H1 (cell line): ENCODE measurements around the gene IFT25. TPM values are rescaled to one million over a fixed set of nuclear protein-coding genes. Genes with fewer than 3 reads are reported as not detected.

Experiments used
- CTCF ChIA-PET: fragments of 300-600 bp; sonication (Branson Sonifier 250); formaldehyde crosslinking; loops from one replicate; lab custom pipeline; 2021; ENCODE audit not compliant: partially characterized antibody; lab: Charles Lee
- POLR2A ChIA-PET: fragments of 300-600 bp; sonication (Branson Sonifier 250); formaldehyde crosslinking; loops from one replicate; lab custom pipeline; 2021; ENCODE audit warnings: inconsistent platforms; ENCODE audit not compliant: partially characterized antibody; lab: Charles Lee
- DNase-seq, 2 experiments: peaks; one replicate each; pipeline versions ENCODE4 v3.0.0 to v3.0.0-alpha.2; 2010 to 2022; ENCODE audit warnings: low spot score in 2 of 2, low read depth in 1 of 2, mixed read lengths in 1 of 2
- FAIRE-seq: peaks from 2 replicates; lab custom pipeline; 2011; peaks lifted over from hg19 to GRCh38; lab: Jason Lieb, UNC
- H2AFZ ChIP-seq: 2 replicates; pipeline ENCODE4 v1.8.1; 2012; ENCODE audit warnings: low read length, inconsistent platforms
- H2AK5ac ChIP-seq: 2 replicates; pipeline ENCODE4 v1.6.1; 2013; ENCODE audit warnings: low read depth, low read length
- H2BK120ac ChIP-seq: replicated peaks from 2 replicates; pipeline ENCODE3; 2013; ENCODE audit warnings: low read depth, low read length, inconsistent platforms
- H2BK12ac ChIP-seq: 2 replicates; pipeline ENCODE4 v1.6.1; 2013; ENCODE audit warnings: low read depth, low read length
- H2BK15ac ChIP-seq: 2 replicates; pipeline ENCODE4 v1.6.1; 2013; ENCODE audit warnings: low read length
- H2BK20ac ChIP-seq: 2 replicates; pipeline ENCODE4 v1.6.1; 2013; ENCODE audit warnings: low read length
- H2BK5ac ChIP-seq: 2 replicates; pipeline ENCODE4 v1.6.1; 2013; ENCODE audit warnings: low read depth, low read length
- H3K14ac ChIP-seq: 2 replicates; pipeline ENCODE4 v1.6.1; 2013; ENCODE audit warnings: inconsistent platforms; ENCODE audit not compliant: insufficient read length
- H3K18ac ChIP-seq: 2 replicates; pipeline ENCODE4 v1.6.1; 2013; ENCODE audit warnings: low read length; ENCODE audit errors: extremely low read depth
- H3K23ac ChIP-seq: 2 replicates; pipeline ENCODE4 v1.6.1; 2013; ENCODE audit warnings: inconsistent platforms; ENCODE audit not compliant: insufficient read length
- H3K23me2 ChIP-seq: 2 replicates; pipeline ENCODE4 v1.6.1; 2013; ENCODE audit warnings: low read depth, low read length
- H3K27ac ChIP-seq: 2 replicates; pipeline ENCODE4 v1.6.1; 2011; ENCODE audit warnings: low read depth, low read length, inconsistent platforms
- H3K27me3 ChIP-seq, 4 experiments: replicated peaks in 1 of 4; 1 replicate in 1 of 4; 2 replicates in 3 of 4; pipeline versions ENCODE4 v1.6.1 to v1.8.1; 2011 to 2013; ENCODE audit warnings: low read length in 3 of 4, mild to moderate bottlenecking in 3 of 4, inconsistent platforms in 2 of 4, mixed read lengths in 2 of 4, moderate library complexity in 1 of 4; ENCODE audit not compliant: control insufficient read depth in 3 of 4, insufficient read depth in 3 of 4; ENCODE audit errors: extremely low read depth in 1 of 4
- H3K36me3 ChIP-seq, 4 experiments: 2 replicates each; pipeline versions ENCODE4 v1.6.1 to v1.8.1; 2011 to 2013; ENCODE audit warnings: mild to moderate bottlenecking in 4 of 4, low read length in 3 of 4, moderate library complexity in 2 of 4, control low read depth in 1 of 4, inconsistent platforms in 1 of 4; ENCODE audit not compliant: insufficient read depth in 4 of 4, control insufficient read depth in 2 of 4
- H3K4ac ChIP-seq: replicated peaks from 2 replicates; pipeline ENCODE3; 2013; ENCODE audit warnings: low read length, low read depth, mixed read lengths, inconsistent platforms; ENCODE audit not compliant: insufficient read length
- H3K4me1 ChIP-seq, 4 experiments: replicated peaks in 1 of 4; 1 replicate in 1 of 4; 2 replicates in 3 of 4; pipeline versions ENCODE4 v1.6.1 to v1.8.1; 2011 to 2013; ENCODE audit warnings: low read length in 3 of 4, inconsistent platforms in 2 of 4, mixed read lengths in 1 of 4; ENCODE audit not compliant: insufficient read depth in 4 of 4, control insufficient read depth in 3 of 4
- H3K4me2 ChIP-seq, 2 experiments: 2 replicates each; pipeline versions ENCODE4 v1.6.1 to v1.8.1; 2011 to 2013; ENCODE audit warnings: low read depth in 2 of 2, low read length in 2 of 2, control low read depth in 1 of 2, inconsistent platforms in 1 of 2, mild to moderate bottlenecking in 1 of 2; ENCODE audit not compliant: insufficient read depth in 1 of 2
- H3K4me3 ChIP-seq, 4 experiments: fragments of 200-600, 300-600 bp in 1 of 4; sonication (generic), shearing (Covaris generic), sonication (Bioruptor Twin) in 1 of 4; 2 replicates each; pipeline versions ENCODE4 v1.5.1 to v1.8.1; 2011 to 2016; ENCODE audit warnings: low read length in 4 of 4, low read depth in 3 of 4, control low read depth in 2 of 4, inconsistent platforms in 2 of 4, mild to moderate bottlenecking in 2 of 4, mixed read lengths in 1 of 4, moderate library complexity in 1 of 4; ENCODE audit not compliant: insufficient read depth in 2 of 4; ENCODE audit errors: extremely low read depth in 1 of 4
- H3K56ac ChIP-seq: replicated peaks from 2 replicates; pipeline ENCODE3; 2013; ENCODE audit warnings: low read depth, mild to moderate bottlenecking, mixed read lengths, low read length, inconsistent platforms; ENCODE audit not compliant: insufficient read length
- H3K79me1 ChIP-seq: 2 replicates; pipeline ENCODE4 v1.6.1; 2013; ENCODE audit warnings: low read depth, low read length, control low read depth
- H3K79me2 ChIP-seq, 2 experiments: 2 replicates each; pipeline versions ENCODE4 v1.6.1 to v1.8.1; 2012 to 2013; ENCODE audit warnings: low read length in 2 of 2, mild to moderate bottlenecking in 2 of 2, inconsistent platforms in 1 of 2; ENCODE audit not compliant: insufficient read depth in 2 of 2, control insufficient read depth in 1 of 2
- H3K9ac ChIP-seq, 4 experiments: replicated peaks in 1 of 4; 1 replicate in 1 of 4; 2 replicates in 3 of 4; pipeline versions ENCODE4 v1.6.1 to v1.8.1; 2011 to 2013; ENCODE audit warnings: low read depth in 3 of 4, low read length in 3 of 4, control low read depth in 2 of 4, mild to moderate bottlenecking in 2 of 4, moderate library complexity in 2 of 4, inconsistent platforms in 1 of 4; ENCODE audit errors: extremely low read depth in 1 of 4
- H3K9me3 ChIP-seq, 2 experiments: 2 replicates each; pipeline versions ENCODE4 v1.6.1 to v1.8.1; 2012 to 2013; ENCODE audit warnings: mild to moderate bottlenecking in 2 of 2, moderate library complexity in 2 of 2, control low read depth in 1 of 2, inconsistent platforms in 1 of 2, low read depth in 1 of 2, low read length in 1 of 2, mixed read lengths in 1 of 2; ENCODE audit not compliant: insufficient read depth in 2 of 2
- H4K20me1 ChIP-seq, 2 experiments: replicated peaks in 1 of 2; 2 replicates each; pipeline versions ENCODE3 to v1.8.1; 2011 to 2013; ENCODE audit warnings: inconsistent platforms in 2 of 2, low read length in 2 of 2, mild to moderate bottlenecking in 1 of 2; ENCODE audit not compliant: insufficient read depth in 2 of 2, control insufficient read depth in 1 of 2
- H4K5ac ChIP-seq: 2 replicates; pipeline ENCODE4 v1.6.1; 2013; ENCODE audit warnings: low read length, low read depth, mixed read lengths, inconsistent platforms; ENCODE audit not compliant: insufficient read length
- H4K8ac ChIP-seq: 2 replicates; pipeline ENCODE4 v1.8.0; 2013; ENCODE audit warnings: mild to moderate bottlenecking, moderate library complexity, low read length, inconsistent platforms; ENCODE audit not compliant: insufficient read depth; ENCODE audit errors: extremely low read depth
- H4K91ac ChIP-seq: replicated peaks from 2 replicates; pipeline ENCODE3; 2013; ENCODE audit warnings: low read length, mixed read lengths, inconsistent platforms; ENCODE audit not compliant: insufficient read length
- CTCF ChIP-seq, 3 experiments: IDR thresholded peaks; 1 replicate in 2 of 3; 2 replicates in 1 of 3; pipeline versions ENCODE4 v1.5.1 to v1.6.1; 2011; ENCODE audit warnings: low read length in 3 of 3, mild to moderate bottlenecking in 3 of 3, inconsistent platforms in 2 of 3, low read depth in 1 of 3, moderate library complexity in 1 of 3; ENCODE audit not compliant: insufficient read depth in 1 of 3; ENCODE audit errors: control extremely low read depth in 1 of 3
- JUND ChIP-seq: IDR thresholded peaks from 2 replicates; pipeline ENCODE4 v1.6.1; 2011; ENCODE audit warnings: mild to moderate bottlenecking, improper control_type of control experiment, low read length
- RXRA ChIP-seq: IDR thresholded peaks from 2 replicates; pipeline ENCODE4 v1.6.1; 2011; ENCODE audit warnings: low read depth, mild to moderate bottlenecking, low read length, moderate library complexity; ENCODE audit not compliant: insufficient read depth
- SAP30 ChIP-seq: fragments of 300-600 bp; sonication (generic); IDR thresholded peaks from 2 replicates; pipeline ENCODE4 v1.7.1; 2012; ENCODE audit warnings: low read length, moderate library complexity, mild to moderate bottlenecking, inconsistent platforms; ENCODE audit not compliant: insufficient read depth, insufficient replicate concordance
- TCF12 ChIP-seq: IDR thresholded peaks from 2 replicates; pipeline ENCODE4 v1.6.1; 2011; ENCODE audit warnings: low read depth, mild to moderate bottlenecking, low read length
- WGBS, 2 experiments: shearing (Covaris generic) in 1 of 2; methylation state at CpG; one replicate each; pipeline versions ENCODE4 v1.1.6 to v1.1.7; 2013 to 2015; ENCODE audit warnings: low lambda C conversion rate in 2 of 2, mixed read lengths in 2 of 2, inconsistent platforms in 1 of 2, low coverage in 1 of 2, missing lambda C conversion rate in 1 of 2; ENCODE audit not compliant: insufficient replicate concordance in 2 of 2, insufficient coverage in 1 of 2, insufficient read length in 1 of 2; ENCODE audit errors: extremely low coverage in 1 of 2, missing lambda C conversion rate in 1 of 2; 5-methylcytosine and 5-hydroxymethylcytosine counted together
- polyA plus RNA-seq, 7 experiments: library from polyadenylated mRNA; depleted of rRNA in 3 of 7; stranded (reverse) in 5 of 7; unstranded in 2 of 7; fragments of >200 nt in 5 of 7; fragments of 200-250 nt in 2 of 7; gene quantifications; 1 replicate in 5 of 7; 2 replicates in 1 of 7; 4 replicates in 1 of 7; pipeline versions ENCODE4 v1.2.1 to v1.2.3, GENCODE V29; 2011 to 2013; ENCODE audit warnings: missing spikeins in 2 of 7, mixed read lengths in 2 of 7
- total RNA-seq: library from RNA; stranded (reverse); fragmentation: NEBNext Ultra II Directional; extraction: Animal tissue kit (Norgen Biotek cat#: 25700); gene quantifications from 2 replicates; pipeline ENCODE4 v1.2.1, GENCODE V29; 2021

Gene IFT25
- total and polyA plus RNA-seq, 2 of the 8 experiments (the other 6 are each of a cell fraction or from before 2014, with no cell fraction given), result 15.0 to 36.3 TPM

- no peak overlapping the region for H3K4ac ChIP-seq
- no peak for FAIRE-seq
Measured at GRCh38 chr1:53936430-53936829, 9.1 kb downstream of the IFT25 start.

More at GRCh38 chr1:53936430-53936829, 9.1 kb downstream of the IFT25 start:
- Histone ChIP-seq H3K27me3 (no peaks in the 10 kb centered on the region), H3K56ac (no peak overlapping the region), H3K9me3 (peaks cover 9 to 13% of the 10 kb centered on the region in 2 experiments), H3K14ac (no peak overlapping the region), H3K9ac (no peak overlapping the region), H2BK120ac (no peak overlapping the region), H2BK5ac (no peak overlapping the region), H2BK12ac (no peak overlapping the region), H3K4me3 (no peak overlapping the region), H3K4me1 (no peaks in the 10 kb centered on the region), H3K18ac (no peak overlapping the region), H3K79me1 (no peaks in the 10 kb centered on the region), H3K79me2 (no peaks in the 10 kb centered on the region), H2AFZ (no peak overlapping the region), H2AK5ac (no peak overlapping the region), H2BK20ac (no peak overlapping the region), H3K36me3 (peaks cover 0 to 11% (median 2%) of the 10 kb centered on the region in 4 experiments; a peak in 3 of 8 replicates), H4K91ac (no peak overlapping the region), H3K23ac (no peak overlapping the region), H4K8ac (no peak overlapping the region), H3K23me2 (no peaks in the 10 kb centered on the region), H3K27ac (no peak overlapping the region), H3K4me2 (no peak overlapping the region), H2BK15ac (no peak overlapping the region), H4K5ac (no peak overlapping the region), H4K20me1 (no peaks in the 10 kb centered on the region)
- no peak for DNase-seq
- TF ChIP-seq TCF12 (no peak), CTCF (IDR thresholded peaks at IDR 0.05; ENCODE audit: control extremely low read depth in 1 of 3, insufficient read depth in 1 of 3, low read depth in 1 of 3, low read length in 3 of 3) (no peak), RXRA (no peak), SAP30 (no peak), JUND (no peak)
- POLR2A ChIA-PET, result no interaction called here
- WGBS, 2 experiments, result 76% methylated on average over 1 of the region's 1 CpG; no CpG with 5 or more reads in 1 of the 2 experiments
- CTCF ChIA-PET, result interaction anchor here (1.4 to 1.7 kb wide), 3 partner anchors 12 to 19 kb away, joined by 3 to 6 read pairs (median 3); no protein-coding TSS in a partner anchor
